ENCODE results near the gene CYTH3. TPM values are rescaled to one million over a fixed set of nuclear protein-coding genes. Genes with fewer than 3 reads are reported as not detected.
"Not testable (repeated sequence)": the region's sequence is repeated elsewhere in the genome, so short reads cannot be mapped to it uniquely, and the experiment has no call there.

Gene CYTH3
- total and polyA plus RNA-seq, 11 donors = 11.1 to 49.7 (median 22.1) TPM

DNA sequence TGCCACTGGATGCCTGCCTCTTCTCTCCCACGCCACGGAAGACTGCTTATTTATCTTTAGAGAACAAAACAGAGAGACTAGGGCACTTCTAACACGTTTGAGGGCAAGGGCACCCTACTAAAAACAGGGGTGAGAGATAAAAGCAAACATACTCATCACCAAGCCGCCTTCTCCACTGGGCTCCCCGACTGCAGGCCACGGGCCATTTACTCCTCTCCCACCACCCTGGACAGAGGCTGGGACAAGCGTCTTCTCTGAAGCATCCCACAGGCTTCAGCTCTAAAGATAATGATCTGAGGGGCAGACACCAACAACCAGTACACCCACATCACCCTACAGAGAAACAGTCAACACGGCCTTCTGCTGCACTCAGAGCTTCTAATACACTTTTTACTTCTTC lies 78.7 kb downstream of the CYTH3 start:
- ATAC-seq (no peak), DNase-seq (no peak)
- no peak overlapping the region for H3K4me3 ChIP-seq
- TF ChIP-seq, protein P1, sequence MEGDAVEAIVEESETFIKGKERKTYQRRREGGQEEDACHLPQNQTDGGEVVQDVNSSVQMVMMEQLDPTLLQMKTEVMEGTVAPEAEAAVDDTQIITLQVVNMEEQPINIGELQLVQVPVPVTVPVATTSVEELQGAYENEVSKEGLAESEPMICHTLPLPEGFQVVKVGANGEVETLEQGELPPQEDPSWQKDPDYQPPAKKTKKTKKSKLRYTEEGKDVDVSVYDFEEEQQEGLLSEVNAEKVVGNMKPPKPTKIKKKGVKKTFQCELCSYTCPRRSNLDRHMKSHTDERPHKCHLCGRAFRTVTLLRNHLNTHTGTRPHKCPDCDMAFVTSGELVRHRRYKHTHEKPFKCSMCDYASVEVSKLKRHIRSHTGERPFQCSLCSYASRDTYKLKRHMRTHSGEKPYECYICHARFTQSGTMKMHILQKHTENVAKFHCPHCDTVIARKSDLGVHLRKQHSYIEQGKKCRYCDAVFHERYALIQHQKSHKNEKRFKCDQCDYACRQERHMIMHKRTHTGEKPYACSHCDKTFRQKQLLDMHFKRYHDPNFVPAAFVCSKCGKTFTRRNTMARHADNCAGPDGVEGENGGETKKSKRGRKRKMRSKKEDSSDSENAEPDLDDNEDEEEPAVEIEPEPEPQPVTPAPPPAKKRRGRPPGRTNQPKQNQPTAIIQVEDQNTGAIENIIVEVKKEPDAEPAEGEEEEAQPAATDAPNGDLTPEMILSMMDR (IDR thresholded peaks at IDR 0.05) = no peak
- TF ChIP-seq POLR2A (IDR thresholded peaks at IDR 0.05) = no peak
- no peaks in the 10 kb centered on the region for H3K27me3 ChIP-seq
- WGBS, 4 donors = 74 to 81% (median 79%) methylated on average over 8 of the region's 8 CpGs
- intact Hi-C loops (cut with DNase I) = no loop called here
- H3K27ac ChIP-seq = no peak overlapping the region
- peaks cover 0 to 22% (median 12%) of the 10 kb centered on the region in 12 donors for H3K4me1 ChIP-seq
- H3K9me3 ChIP-seq = no peaks in the 10 kb centered on the region
- H3K36me3 ChIP-seq = peaks cover 0 to 15% (median 13%) of the 10 kb centered on the region in 9 donors

DNA sequence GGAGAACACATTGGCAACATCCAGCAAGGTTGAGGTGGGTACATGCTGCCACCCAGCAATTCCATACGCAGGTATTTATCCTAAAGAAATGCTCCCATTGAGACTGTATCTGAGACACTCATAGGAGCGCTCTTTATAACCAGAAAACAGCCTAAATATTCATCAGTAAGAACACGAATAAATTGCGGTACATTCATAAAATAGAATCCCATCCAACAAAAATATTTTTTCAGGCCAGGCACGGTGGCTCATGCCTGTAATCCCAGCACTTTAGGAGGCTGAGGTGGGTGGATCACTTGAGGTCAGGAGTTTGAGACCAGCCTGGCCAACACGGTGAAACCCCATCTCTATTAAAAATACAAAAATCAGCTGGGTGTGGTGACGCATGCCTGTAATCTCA lies 81.9 kb downstream of the CYTH3 start:
- H3K4me1 ChIP-seq; DNase-seq; H3K9me3 ChIP-seq; H3K4me3 ChIP-seq; H3K27ac ChIP-seq; intact Hi-C loops (cut with DNase I); H3K27me3 ChIP-seq: not testable (repeated sequence)
- peaks cover 0 to 47% (median 40%) of the 10 kb centered on the region in 9 donors for H3K36me3 ChIP-seq
- ATAC-seq = peak in 1 of 4 donors; percentile 20
- 72 to 88% (median 80%) methylated on average over 7 of the region's 7 CpGs for WGBS, 4 donors

DNA sequence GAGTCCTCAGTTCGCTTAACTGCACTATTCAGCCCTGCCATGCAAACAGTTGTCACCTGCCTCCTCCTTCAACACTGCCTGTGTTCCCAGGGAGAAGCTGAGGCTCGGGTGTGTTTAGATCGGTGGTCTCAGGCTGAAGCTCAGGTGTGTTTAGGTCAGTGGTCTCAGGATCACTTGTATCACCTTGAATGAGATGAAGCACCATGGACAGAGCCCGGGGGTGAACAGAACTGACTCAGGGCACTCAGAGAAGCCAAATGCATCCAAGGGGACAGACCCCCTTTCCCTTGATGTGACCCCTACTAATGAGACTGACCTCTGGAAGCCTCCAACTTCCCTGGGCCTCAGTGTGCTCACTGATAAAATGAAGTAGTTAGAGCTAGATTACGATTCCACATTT lies 84.0 kb downstream of the CYTH3 start:
- TF ChIP-seq, protein P1 (IDR thresholded peaks at IDR 0.05) = no peak
- Histone ChIP-seq H3K27me3 (no peaks in the 10 kb centered on the region), H3K36me3 (peaks cover 0 to 61% (median 41%) of the 10 kb centered on the region in 9 donors), H3K9me3 (no peaks in the 10 kb centered on the region), H3K4me1 (no peaks in the 10 kb centered on the region), H3K4me3 (no peak overlapping the region), H3K27ac (no peak overlapping the region)
- 89 to 96% (median 94%) methylated on average over 5 of the region's 5 CpGs for WGBS, 4 donors
- intact Hi-C loops (cut with DNase I) = no loop called here
- ATAC-seq (no peak), DNase-seq (no peak)

DNA sequence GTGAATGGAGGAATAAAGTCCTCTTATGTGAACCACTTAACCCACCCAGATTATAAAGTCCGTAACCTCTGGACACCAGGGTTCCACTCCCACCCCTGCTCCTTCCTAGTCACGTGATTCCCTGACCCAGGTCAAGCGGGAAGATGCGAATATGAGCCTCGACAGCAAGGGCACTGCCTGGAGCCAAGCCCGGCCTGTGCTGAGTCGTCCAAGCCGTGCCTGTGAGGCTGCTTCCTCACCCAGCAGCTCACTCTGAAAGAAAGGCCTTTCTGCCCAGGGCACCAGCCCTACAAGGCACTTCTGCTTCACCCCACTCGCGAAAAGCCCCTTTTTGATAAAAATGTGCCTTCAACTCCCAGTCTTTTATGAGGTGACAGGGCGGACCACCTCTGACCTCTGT lies 85.8 kb downstream of the CYTH3 start:
- Histone ChIP-seq H3K27ac (no peak overlapping the region), H3K9me3 (no peaks in the 10 kb centered on the region), H3K4me3 (no peak overlapping the region), H3K36me3 (peaks cover 0 to 73% (median 49%) of the 10 kb centered on the region in 9 donors), H3K4me1 (no peaks in the 10 kb centered on the region), H3K27me3 (no peaks in the 10 kb centered on the region)
- DNase-seq = no peak
- ATAC-seq = no peak
- TF ChIP-seq, protein P1 (IDR thresholded peaks at IDR 0.05) = no peak
- TF ChIP-seq POLR2A (IDR thresholded peaks at IDR 0.05) = no peak
- intact Hi-C loops (cut with DNase I) = no loop called here
- WGBS, 4 donors = 80 to 92% (median 87%) methylated on average over 11 of the region's 11 CpGs

DNA sequence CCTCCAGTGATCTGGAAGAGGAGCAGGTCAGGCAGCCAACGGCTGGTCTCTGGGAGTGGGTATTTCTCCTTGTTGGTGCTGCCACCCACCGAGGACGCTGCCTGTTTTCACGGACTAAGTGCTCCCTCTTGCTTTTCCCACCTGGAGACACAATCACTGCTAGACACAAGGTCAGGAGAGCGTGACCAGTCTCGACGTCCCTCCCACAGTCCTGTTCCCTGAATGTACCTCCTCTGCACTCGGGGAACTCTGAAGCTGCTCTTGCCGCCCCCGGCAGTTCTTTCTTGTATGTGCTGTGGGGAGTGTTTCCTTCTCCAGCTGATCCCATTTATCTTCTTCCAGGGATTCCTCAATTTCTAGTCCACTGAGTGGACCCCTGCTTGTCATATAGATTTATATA lies 89.4 kb downstream of the CYTH3 start:
- no peak for ATAC-seq
- no peaks in the 10 kb centered on the region for H3K27me3 ChIP-seq
- TF ChIP-seq, protein P1 (IDR thresholded peaks at IDR 0.05) = no peak
- no peak for TF ChIP-seq POLR2A (IDR thresholded peaks at IDR 0.05)
- intact Hi-C loops (cut with DNase I) = loop anchor here in 2 of 10 donors (5.0 kb wide), 1 partner anchor 34 kb away; no protein-coding TSS in a partner anchor
- H3K36me3 ChIP-seq = peaks cover 0 to 54% (median 29%) of the 10 kb centered on the region in 9 donors
- 91 to 95% (median 92%) methylated on average over 10 of the region's 10 CpGs for WGBS, 4 donors
- DNase-seq = no peak
- H3K4me1 ChIP-seq = peaks cover 3 to 20% (median 12%) of the 10 kb centered on the region in 12 donors
- H3K4me3 ChIP-seq = no peak overlapping the region
- no peaks in the 10 kb centered on the region for H3K9me3 ChIP-seq
- H3K27ac ChIP-seq = no peak overlapping the region
